Measurements from ENCODE around the gene RNF151. TPM values are rescaled to one million over a fixed set of nuclear protein-coding genes. Genes with fewer than 3 reads are reported as not detected.

The RNF151 gene
- total RNA-seq, 2 experiments from 2014 or later, result not detected

DNA sequence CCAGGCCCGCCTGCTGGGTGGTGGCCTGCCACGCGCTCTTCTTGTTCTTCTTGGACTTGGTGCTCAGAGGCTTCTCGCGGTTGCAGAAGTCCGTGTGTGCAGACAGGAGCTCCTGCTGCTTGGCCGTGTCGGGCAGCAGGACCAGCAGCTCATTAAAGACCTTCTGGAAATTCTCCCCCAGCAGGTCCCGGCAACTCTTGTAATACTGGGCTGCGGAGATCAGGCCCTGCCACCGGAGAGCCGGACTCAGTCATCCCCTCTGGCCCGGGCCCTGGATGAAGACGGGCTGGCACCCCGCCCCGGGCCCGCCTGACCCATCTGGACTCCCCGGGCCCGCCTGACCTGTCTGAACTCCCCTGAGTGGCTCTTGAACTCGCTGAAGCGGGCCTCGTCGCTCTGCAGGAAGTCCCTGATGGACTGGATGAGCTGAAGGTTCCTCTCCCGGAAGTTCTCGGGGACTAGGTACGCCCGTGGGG, 31.7 kb downstream of the RNF151 start:
- Mint-ChIP-seq H3K36me3 (ENCODE audit: low read depth) (peaks cover 34% of the 10 kb centered on the region), H3K9me3 (no peaks in the 10 kb centered on the region), H3K4me1 (peaks cover 8% of the 10 kb centered on the region), H3K4me3 (no peak overlapping the region), H3K27ac (no peak overlapping the region), H3K27me3 (no peaks in the 10 kb centered on the region)
- DNase-seq, result no peak
- ChIA-PET CTCF (interaction anchor here (1.1 kb wide), 1 partner anchor 24 kb away, joined by 4 read pairs; no protein-coding TSS in a partner anchor), POLR2A (interaction anchor here (1.0 to 1.1 kb wide), 2 partner anchors 10 to 156 kb away, joined by 3 read pairs; no protein-coding TSS in a partner anchor)

DNA sequence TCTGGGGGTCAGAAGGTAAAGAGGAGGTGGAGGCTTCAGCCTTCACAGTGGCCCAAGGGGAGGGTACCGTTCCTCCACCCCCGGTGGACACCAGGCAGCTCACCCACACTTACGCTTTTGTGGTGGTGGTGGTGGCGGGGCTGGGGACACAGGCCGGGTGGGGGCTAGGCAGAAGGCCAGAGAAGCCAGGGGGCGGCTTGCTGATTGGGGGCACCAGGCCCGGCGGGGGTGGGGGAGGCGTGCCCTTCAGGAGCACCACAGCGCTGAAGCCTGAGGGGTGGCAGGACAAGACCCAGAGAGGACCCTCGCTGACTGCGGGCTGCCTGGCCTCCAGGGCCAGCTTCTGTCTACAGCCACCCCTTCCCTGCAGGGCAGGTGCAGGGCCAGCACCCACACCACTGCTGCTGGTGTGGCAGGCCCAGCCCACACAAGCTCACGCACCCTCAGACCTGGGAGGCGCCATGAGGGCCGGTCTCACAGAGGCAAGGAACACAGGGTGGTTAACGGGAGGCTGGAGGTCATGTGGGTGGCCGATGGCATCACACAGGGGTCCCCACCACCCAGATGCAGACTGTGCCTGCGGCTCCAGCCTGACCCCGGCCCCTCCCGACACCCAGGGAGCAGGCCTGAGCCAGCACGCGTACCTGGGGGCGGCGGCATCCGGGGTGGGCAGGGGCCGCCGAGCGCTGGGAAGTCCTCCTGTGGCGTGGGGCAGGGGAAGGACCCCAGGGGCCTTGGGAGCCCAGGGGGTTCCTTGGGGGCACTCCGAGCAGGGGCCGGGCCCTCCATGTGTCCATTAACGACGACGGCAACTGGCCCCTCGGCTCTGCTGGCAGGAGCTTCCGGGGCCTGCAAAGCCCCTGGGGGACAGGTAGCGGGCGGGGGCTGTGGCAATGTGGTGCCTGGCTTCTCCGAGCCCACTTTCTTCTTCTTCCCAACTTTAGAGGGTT, 32.5 kb downstream of the RNF151 start:
- Mint-ChIP-seq H3K4me1 (peaks cover 6% of the 10 kb centered on the region), H3K27ac (no peak overlapping the region), H3K9me3 (no peaks in the 10 kb centered on the region), H3K4me3 (no peak overlapping the region), H3K36me3 (ENCODE audit: low read depth) (peaks cover 34% of the 10 kb centered on the region), H3K27me3 (no peaks in the 10 kb centered on the region)
- ChIA-PET CTCF (no interaction called here), POLR2A (interaction anchor here (1.0 to 1.4 kb wide), 4 partner anchors 9 to 155 kb away, joined by 3 to 4 read pairs (median 4); no protein-coding TSS in a partner anchor)
- DNase-seq, result no peak

DNA sequence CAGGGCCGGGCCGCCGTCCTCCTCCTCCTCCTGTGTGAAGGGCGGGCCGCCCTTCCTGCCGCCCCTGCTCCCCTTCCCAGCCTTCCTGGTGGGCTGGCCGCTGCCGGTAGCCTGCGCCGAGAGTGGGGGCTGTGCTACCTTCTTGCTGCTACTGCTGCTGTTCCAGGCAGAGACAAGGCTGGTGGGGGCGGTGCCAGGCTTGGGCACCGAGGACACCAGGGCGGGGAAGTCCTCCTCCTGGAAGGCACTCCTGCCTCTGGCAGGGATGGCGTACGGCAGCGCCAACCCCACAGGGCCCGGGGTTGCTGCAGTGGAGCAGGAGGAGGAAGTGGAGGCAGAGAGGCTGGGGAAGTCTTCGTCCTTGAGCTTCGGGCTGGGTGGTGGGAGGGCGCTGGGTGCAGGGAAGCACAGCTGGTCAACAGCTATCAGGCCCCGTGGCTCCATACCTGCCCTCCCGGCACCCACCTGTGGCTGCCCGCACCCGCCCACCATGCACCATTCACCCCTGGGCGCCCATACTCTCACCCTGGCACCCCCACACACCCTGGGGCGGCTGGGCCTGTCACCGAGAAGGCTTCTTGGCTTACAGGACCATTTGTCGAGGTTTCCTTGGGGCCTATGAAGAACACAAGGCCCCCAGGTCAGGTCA, 33.3 kb downstream of the RNF151 start:
- POLR2A ChIA-PET, result interaction anchor here (1.1 to 1.4 kb wide), 2 partner anchors 9 to 10 kb away, joined by 4 read pairs; no protein-coding TSS in a partner anchor
- peaks cover 34% of the 10 kb centered on the region for H3K36me3 Mint-ChIP-seq (ENCODE audit: low read depth)
- H3K27ac Mint-ChIP-seq, result no peak overlapping the region
- peaks cover 12% of the 10 kb centered on the region for H3K4me1 Mint-ChIP-seq
- CTCF ChIA-PET, result no interaction called here
- H3K4me3 Mint-ChIP-seq, result no peak overlapping the region
- no peak for DNase-seq
- H3K9me3 Mint-ChIP-seq, result no peaks in the 10 kb centered on the region
- H3K27me3 Mint-ChIP-seq, result no peaks in the 10 kb centered on the region

DNA sequence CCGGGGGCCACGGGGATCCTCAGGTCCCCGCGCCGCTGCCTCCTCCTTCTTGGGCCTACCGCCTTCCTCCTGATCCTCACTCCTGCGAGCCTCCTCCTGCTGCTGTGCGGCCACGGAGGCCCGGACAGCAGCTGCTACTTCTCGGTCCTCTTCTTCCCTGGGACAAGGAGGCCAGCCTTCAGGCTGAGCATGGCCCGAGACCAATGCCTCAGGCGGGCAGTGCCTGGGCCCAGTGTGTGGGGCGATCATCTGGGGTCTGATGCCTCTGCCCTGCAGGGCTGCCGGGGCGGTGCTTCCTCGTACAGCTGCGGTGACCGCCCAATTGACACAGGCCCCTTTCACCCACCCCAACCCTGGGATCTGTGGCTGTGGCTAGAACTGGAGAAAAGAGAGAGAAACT, 34.4 kb downstream of the RNF151 start:
- POLR2A ChIA-PET, result interaction anchor here (1.4 to 1.5 kb wide), 2 partner anchors 8 to 22 kb away, joined by 4 read pairs; no protein-coding TSS in a partner anchor
- Mint-ChIP-seq H3K9me3 (no peaks in the 10 kb centered on the region), H3K36me3 (ENCODE audit: low read depth) (peaks cover 29% of the 10 kb centered on the region), H3K4me3 (no peak overlapping the region), H3K27ac (no peak overlapping the region), H3K27me3 (no peaks in the 10 kb centered on the region), H3K4me1 (peaks cover 17% of the 10 kb centered on the region)
- CTCF ChIA-PET, result interaction anchor here (1.3 kb wide), 1 partner anchor 139 kb away, joined by 3 read pairs; no protein-coding TSS in a partner anchor
- DNase-seq, result no peak

DNA sequence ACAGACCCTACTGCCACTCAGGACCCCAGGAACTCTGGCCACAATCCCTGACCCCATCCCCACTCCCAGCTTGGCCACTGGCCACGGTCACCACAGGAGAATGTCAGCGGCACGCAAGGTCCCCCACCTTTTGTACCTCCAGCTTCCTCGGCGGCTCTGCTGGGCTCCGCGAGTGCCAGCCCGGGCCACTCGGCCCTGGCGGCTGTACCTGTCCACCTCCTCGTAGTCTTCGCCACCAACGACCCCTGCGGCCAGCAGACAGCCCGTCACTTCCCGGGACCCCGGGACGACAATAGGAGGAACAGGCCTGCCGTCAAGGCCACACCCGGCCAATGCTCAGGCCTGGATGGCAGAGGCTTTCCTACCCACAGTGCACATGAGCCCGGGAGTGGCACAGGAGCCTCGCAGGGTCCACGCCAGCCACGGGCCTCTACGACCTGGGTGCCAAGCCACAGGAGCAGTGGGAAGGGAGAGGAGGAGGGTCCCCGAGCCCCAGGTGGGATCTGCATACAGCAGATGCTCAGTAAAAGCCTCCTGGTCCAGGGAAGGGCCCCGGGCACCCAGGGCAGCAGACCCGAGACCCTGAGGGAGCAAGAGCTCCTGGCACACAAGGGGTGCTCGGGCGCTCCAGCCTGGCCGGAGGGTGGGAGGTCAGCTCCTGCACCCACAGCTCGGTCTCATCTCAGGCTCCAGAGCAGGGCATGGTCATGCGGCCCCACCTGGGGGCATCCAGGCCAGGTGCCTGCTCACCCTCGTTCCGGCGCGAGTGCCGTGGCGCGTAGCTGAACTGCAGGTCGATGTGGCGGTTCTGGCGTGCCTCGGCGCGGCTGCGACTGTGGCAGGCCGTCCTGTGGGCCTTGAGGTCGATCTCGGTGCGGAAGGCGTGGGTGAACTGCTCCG, 35.0 kb downstream of the RNF151 start:
- POLR2A ChIA-PET, result interaction anchor here (1.5 kb wide), 1 partner anchor 21 kb away, joined by 4 read pairs; no protein-coding TSS in a partner anchor
- no peak overlapping the region for H3K4me3 Mint-ChIP-seq
- CTCF ChIA-PET, result interaction anchor here (0.6 to 1.3 kb wide), 2 partner anchors 103 to 139 kb away, joined by 3 to 4 read pairs; no protein-coding TSS in a partner anchor
- no peak overlapping the region for H3K27ac Mint-ChIP-seq
- H3K36me3 Mint-ChIP-seq (ENCODE audit: low read depth), result peaks cover 28% of the 10 kb centered on the region
- H3K9me3 Mint-ChIP-seq, result no peaks in the 10 kb centered on the region
- H3K27me3 Mint-ChIP-seq, result no peaks in the 10 kb centered on the region
- DNase-seq, result no peak
- H3K4me1 Mint-ChIP-seq, result peaks cover 23% of the 10 kb centered on the region

DNA sequence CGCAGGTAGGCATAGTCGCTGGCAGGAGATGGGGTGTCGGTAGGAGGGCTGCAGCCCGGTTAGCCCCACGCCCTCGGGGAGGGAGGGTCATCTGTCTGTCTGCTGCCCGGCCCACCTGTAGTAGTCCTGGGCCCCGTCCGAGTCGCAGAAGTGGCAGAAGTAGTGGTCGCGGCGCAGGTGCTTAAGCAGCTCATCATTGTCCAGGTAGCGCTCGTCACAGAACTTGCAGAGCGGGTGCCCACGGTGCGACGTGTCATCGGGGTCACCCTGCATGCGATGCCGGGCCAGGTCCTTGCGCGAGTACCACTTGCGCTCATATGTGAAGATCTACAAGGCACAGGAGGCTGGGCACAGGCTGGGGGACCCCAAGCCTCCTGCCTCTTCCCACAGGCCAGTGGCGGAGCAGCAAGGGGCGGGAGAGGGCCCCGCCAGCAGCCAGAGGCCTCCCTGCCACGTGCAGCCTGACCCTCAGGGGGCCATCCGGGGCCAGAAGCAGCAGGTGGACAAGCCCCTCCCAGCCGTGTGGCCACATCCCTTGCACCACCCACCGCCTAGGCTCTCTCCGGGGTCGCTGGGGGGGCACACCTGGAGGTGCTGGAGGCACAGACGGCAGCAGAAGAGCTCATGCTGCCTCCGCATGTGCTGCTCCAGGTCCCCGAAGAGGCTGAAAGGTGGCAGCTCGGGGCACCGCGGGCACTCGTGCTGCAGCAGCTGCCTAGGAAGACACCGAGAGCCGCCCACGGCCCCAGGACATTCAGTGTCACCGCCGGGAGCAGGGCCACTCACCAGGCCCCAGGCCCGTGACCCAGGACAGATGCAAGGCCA, 36.0 kb downstream of the RNF151 start:
- peaks cover 32% of the 10 kb centered on the region for H3K4me1 Mint-ChIP-seq
- ChIA-PET POLR2A (interaction anchor here (1.3 to 4.9 kb wide), 3 partner anchors 10 to 138 kb away, joined by 4 to 27 read pairs (median 5); no protein-coding TSS in a partner anchor), CTCF (interaction anchor here (1.3 to 3.5 kb wide), 7 partner anchors 10 to 153 kb away, joined by 3 to 36 read pairs (median 10); partner anchors contain the start of gene TRAF7)
- no peak for DNase-seq
- no peak overlapping the region for H3K4me3 Mint-ChIP-seq
- no peaks in the 10 kb centered on the region for H3K9me3 Mint-ChIP-seq
- H3K36me3 Mint-ChIP-seq (ENCODE audit: low read depth), result peaks cover 28% of the 10 kb centered on the region
- no peak overlapping the region for H3K27ac Mint-ChIP-seq
- no peaks in the 10 kb centered on the region for H3K27me3 Mint-ChIP-seq

DNA sequence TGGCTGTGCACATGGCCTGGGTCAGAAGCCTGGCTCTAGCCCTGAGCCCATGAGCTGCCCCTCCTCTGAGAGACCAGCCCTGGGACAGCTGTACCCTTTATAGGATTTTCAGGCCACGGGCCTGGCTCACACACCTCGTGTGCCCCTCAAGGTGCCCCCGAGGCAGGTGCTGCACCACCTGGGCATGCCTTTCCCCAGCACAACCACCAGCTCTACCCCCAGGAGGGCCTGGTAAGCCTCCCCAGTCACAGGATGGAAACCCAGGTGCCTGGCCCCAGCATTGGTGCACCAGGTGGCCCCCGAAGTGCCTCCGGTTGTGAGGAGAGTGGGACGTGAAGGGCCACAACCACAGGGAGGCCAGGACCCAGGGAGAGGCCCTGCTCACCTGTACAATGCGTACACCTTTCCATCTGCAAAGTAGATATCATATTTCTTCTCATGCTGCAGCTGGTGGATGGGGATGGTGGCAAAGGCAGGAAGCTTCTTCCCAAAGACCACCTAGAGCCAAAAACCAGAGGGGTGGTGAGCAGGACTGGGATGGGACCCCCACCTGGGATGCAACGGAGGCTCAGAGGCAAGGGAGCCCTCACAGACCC, 36.7 kb downstream of the RNF151 start:
- POLR2A ChIA-PET, result interaction anchor here (0.7 to 4.9 kb wide), 7 partner anchors 10 to 137 kb away, joined by 3 to 27 read pairs (median 5); partner anchors contain the start of genes NTHL1, RPS2, TBL3 and TSC2

DNA sequence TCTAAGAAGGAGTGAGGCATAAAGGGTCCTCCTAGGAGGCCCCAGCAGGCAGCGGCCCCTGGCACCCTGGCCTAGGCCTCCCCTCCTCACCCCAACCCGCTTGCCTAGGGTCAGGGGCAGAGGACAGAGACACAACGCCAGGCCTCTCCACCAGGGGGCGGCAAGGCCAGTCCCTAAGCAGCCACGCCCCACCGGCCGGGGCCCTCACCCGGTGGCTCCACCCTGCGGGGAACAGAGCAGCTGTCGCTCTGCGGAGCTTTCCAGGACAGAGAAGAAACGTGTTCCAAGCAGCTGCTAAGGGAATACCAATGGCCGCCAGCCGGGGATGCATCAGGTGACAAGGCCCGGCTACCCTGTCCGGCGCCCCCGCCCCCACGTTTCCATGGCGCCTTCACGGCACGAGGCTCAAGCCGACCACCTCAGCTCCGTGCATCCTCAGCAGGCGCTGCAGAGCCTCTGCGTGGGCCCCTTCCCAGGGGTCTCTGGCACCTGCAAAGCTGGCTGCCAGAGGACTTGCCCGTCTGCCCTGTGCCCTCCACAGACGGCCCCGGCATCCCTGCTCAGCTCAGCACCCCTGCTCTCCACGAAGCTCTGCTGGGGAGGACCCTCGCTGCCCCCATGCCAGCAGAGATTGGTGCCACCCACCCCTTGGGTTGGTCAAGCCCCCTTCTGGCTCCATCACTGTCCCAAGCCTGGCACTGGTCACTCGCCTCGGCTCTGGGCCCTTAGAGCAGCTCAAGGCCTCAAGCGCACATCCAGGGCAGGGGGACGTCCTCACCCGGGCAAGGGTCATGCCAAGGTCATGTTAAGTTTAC, 37.4 kb downstream of the RNF151 start:
- peaks cover 30% of the 10 kb centered on the region for H3K36me3 Mint-ChIP-seq (ENCODE audit: low read depth)
- DNase-seq, result peak; percentile 91
- H3K4me1 Mint-ChIP-seq, result peaks cover 45% of the 10 kb centered on the region
- no peaks in the 10 kb centered on the region for H3K27me3 Mint-ChIP-seq
- no peak overlapping the region for H3K4me3 Mint-ChIP-seq
- ChIA-PET CTCF (interaction anchor here (0.6 to 3.5 kb wide), 24 partner anchors 9 to 794 kb away, joined by 3 to 36 read pairs (median 4); partner anchors contain the start of genes ECI1, MSRB1, NTHL1 and TBL3), POLR2A (interaction anchor here (0.7 to 4.9 kb wide), 11 partner anchors 11 to 248 kb away, joined by 3 to 27 read pairs (median 5); partner anchors contain the start of genes ECI1, GFER, NTHL1 and RPS2)
- H3K9me3 Mint-ChIP-seq, result no peaks in the 10 kb centered on the region
- H3K27ac Mint-ChIP-seq, result no peak overlapping the region

More for the DNA sequence above, 36.7 kb downstream of the RNF151 start:
- no peak for DNase-seq
- Mint-ChIP-seq H3K27me3 (no peaks in the 10 kb centered on the region), H3K4me1 (peaks cover 40% of the 10 kb centered on the region), H3K4me3 (no peak overlapping the region), H3K9me3 (no peaks in the 10 kb centered on the region), H3K36me3 (ENCODE audit: low read depth) (peaks cover 26% of the 10 kb centered on the region), H3K27ac (no peak overlapping the region)
- CTCF ChIA-PET, result interaction anchor here (0.8 to 3.5 kb wide), 16 partner anchors 9 to 795 kb away, joined by 3 to 36 read pairs (median 6); partner anchors contain the start of genes ECI1, NTHL1, TRAF7 and TSC2

DNA sequence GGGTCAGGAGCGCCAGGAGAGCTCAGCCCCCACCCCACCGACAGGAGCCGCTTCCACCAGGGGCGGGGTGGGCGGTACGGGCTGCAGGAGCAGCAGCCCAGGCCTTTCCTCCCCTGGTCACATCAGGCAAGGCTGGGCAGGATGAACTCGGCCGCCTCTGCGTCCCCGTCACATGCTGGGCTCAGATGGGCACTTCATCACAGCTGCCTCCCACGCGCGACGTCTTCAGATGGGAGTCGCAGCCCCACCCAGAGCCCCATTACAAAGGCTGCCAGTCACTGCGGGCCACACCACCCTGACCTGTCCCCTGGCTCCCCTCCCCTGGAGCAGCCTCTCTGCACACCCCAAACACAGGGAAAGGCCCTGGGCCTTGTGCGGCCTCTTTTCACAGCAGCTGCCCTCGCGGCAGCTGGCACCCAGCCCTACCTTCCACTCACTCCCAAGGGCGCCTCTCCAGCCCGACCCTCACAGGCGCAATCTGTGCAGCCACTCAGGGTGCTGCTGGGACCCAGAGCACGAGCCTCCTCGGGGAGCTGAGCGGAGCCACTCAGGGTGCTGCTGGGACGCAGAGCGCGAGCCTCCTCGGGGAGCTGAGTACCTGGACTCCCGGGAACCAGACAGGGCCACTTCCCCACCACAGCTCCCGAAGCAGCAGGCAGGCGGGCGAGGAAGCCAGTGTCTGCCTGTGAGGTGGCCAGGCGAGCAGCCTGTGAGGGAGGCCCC, 38.3 kb downstream of the RNF151 start:
- H3K27me3 Mint-ChIP-seq, result no peaks in the 10 kb centered on the region
- no peak for DNase-seq
- no peak overlapping the region for H3K4me3 Mint-ChIP-seq
- H3K4me1 Mint-ChIP-seq, result peaks cover 45% of the 10 kb centered on the region
- POLR2A ChIA-PET, result interaction anchor here (0.6 to 4.9 kb wide), 8 partner anchors 12 to 247 kb away, joined by 3 to 27 read pairs (median 6); partner anchors contain the start of genes ECI1, GFER, NTHL1 and RPS2
- CTCF ChIA-PET, result interaction anchor here (1.1 to 3.5 kb wide), 7 partner anchors 12 to 264 kb away, joined by 3 to 36 read pairs (median 13); partner anchors contain the start of genes TBL3 and TRAF7
- H3K27ac Mint-ChIP-seq, result no peak overlapping the region
- H3K36me3 Mint-ChIP-seq (ENCODE audit: low read depth), result peaks cover 30% of the 10 kb centered on the region
- no peaks in the 10 kb centered on the region for H3K9me3 Mint-ChIP-seq

All from activated CD4-positive, alpha-beta memory T cell treated with anti-CD3 and anti-CD28 coated beads, Interleukin-2, amount 10 ng/mL, durations not matched to agents 7 days and 5 days (primary cell).